ENCODE measurements around the gene AP1M1.
"Not testable (repeated sequence)": the region's sequence is repeated elsewhere in the genome, so short reads cannot be mapped to it uniquely, and the experiment has no call there.

AP1M1 gene

GRCh38 chr19:16263141-16263761 is 65.5 kb downstream of the AP1M1 start:
- no peak for DNase-seq

- no peak for DNase-seq
Measured at GRCh38 chr19:16265205-16265604, 67.5 kb downstream of the AP1M1 start.

GRCh38 chr19:16265890-16266585 is 68.3 kb downstream of the AP1M1 start:
- DNase-seq = no peak

GRCh38 chr19:16266586-16266942 is 68.9 kb downstream of the AP1M1 start:
- no peak for DNase-seq

GRCh38 chr19:16268676-16269319 is 71.1 kb downstream of the AP1M1 start:
- no peak for DNase-seq

- peak in 4 of 14 donors; percentile 2 to 41 (median 22) for DNase-seq
Measured at GRCh38 chr19:16272945-16273344, 75.2 kb downstream of the AP1M1 start.

GRCh38 chr19:16274447-16274846 is 76.7 kb downstream of the AP1M1 start:
- DNase-seq = no peak

- no peak for DNase-seq
Measured at GRCh38 chr19:16280306-16280705, 82.6 kb downstream of the AP1M1 start.

GRCh38 chr19:16281743-16282142 is 84.0 kb downstream of the AP1M1 start:
- no peak for DNase-seq

- peak in 12 of 14 donors; percentile 10 to 82 (median 62) for DNase-seq
Measured at GRCh38 chr19:16283210-16284061, 85.7 kb downstream of the AP1M1 start.

- DNase-seq = no peak
Measured at GRCh38 chr19:16284505-16284904, 86.8 kb downstream of the AP1M1 start.

GRCh38 chr19:16285079-16285478 is 87.4 kb downstream of the AP1M1 start:
- DNase-seq = not testable (repeated sequence)

- DNase-seq = peak in 5 of 14 donors; percentile 2 to 28 (median 9)
Measured at GRCh38 chr19:16285769-16286498, 88.2 kb downstream of the AP1M1 start.

- no peak for DNase-seq
Measured at GRCh38 chr19:16288544-16288943, 90.8 kb downstream of the AP1M1 start.

- no peak for DNase-seq
Measured at GRCh38 chr19:16289594-16289993, 91.9 kb downstream of the AP1M1 start.

- no peak for DNase-seq
Measured at GRCh38 chr19:16290692-16291091, 93.0 kb downstream of the AP1M1 start.

- no peak for DNase-seq
Measured at GRCh38 chr19:16293118-16294091, 95.7 kb downstream of the AP1M1 start.

- no peak for DNase-seq
Measured at GRCh38 chr19:16295057-16295456, 97.3 kb downstream of the AP1M1 start.

Measured in C1 segment of cervical spinal cord (tissue), 14 donors.